ENCODE results near the gene GYPC. TPM values are rescaled to one million over a fixed set of nuclear protein-coding genes. Genes with fewer than 3 reads are reported as not detected.
"Not testable (repeated sequence)": the region's sequence is repeated elsewhere in the genome, so short reads cannot be mapped to it uniquely, and the experiment has no call there.

Gene GYPC
- total and polyA plus RNA-seq, 2 experiments from 2014 or later: 42.6 to 45.8 TPM

- H3K27me3 ChIP-seq (replicated peaks; ENCODE audit: insufficient read depth): not testable (repeated sequence)
- 86 to 90% methylated on average over 2 to 3 of the region's 3 CpGs for WGBS, 2 experiments (ENCODE audit: low coverage in 1 of 2, low lambda C conversion rate in 2 of 2, missing lambda C conversion rate in 2 of 2)
Measured at GRCh38 chr2:126692934-126693592, 37.1 kb downstream of the GYPC start.

GRCh38 chr2:126696644-126697520 lies 40.9 kb downstream of the GYPC start:
- TF ChIP-seq EZH2phosphoT487 (IDR thresholded peaks at IDR 0.05; ENCODE audit: insufficient read depth, low read depth) (no peak), EZH2 (IDR thresholded peaks at IDR 0.05; ENCODE audit: insufficient read depth, poor library complexity, severe bottlenecking) (no peak)
- WGBS, 2 experiments (ENCODE audit: low coverage in 1 of 2, low lambda C conversion rate in 2 of 2, missing lambda C conversion rate in 2 of 2): 88 to 91% methylated on average over 14 to 15 of the region's 15 CpGs
- Histone ChIP-seq H3K4me1 (ENCODE audit: insufficient read depth) (no peaks in the 10 kb centered on the region), H3F3A (ENCODE audit: insufficient read depth) (no peaks in the 10 kb centered on the region; the same call in 1 of the 2 replicates), H3K9me2 (ENCODE audit: insufficient read depth) (no peaks in the 10 kb centered on the region), H3K79me2 (ENCODE audit: insufficient read depth) (no peaks in the 10 kb centered on the region), H2AFZ (no peak overlapping the region), H3K4me2 (ENCODE audit: unreplicated experiment) (no peak overlapping the region), H3K9me3 (ENCODE audit: low read depth) (no peaks in the 10 kb centered on the region), H3K9ac (no peak overlapping the region), H3K4me3 (no peak overlapping the region), H3K27ac (no peak overlapping the region), H3K27me3 (replicated peaks; ENCODE audit: insufficient read depth) (no peaks in the 10 kb centered on the region), H4K20me1 (ENCODE audit: insufficient read depth) (no peaks in the 10 kb centered on the region), H3K36me3 (ENCODE audit: low read depth) (no peaks in the 10 kb centered on the region)
- in situ Hi-C loops (cut with MboI): no loop called here
- no peak for DNase-seq

More at GRCh38 chr2:126692934-126693592, 37.1 kb downstream of the GYPC start:
- H2AFZ ChIP-seq; H3K9ac ChIP-seq; H3K4me3 ChIP-seq; H3K36me3 ChIP-seq (ENCODE audit: low read depth); H3K9me3 ChIP-seq (ENCODE audit: low read depth); H4K20me1 ChIP-seq (ENCODE audit: insufficient read depth); H3F3A ChIP-seq (ENCODE audit: insufficient read depth); H3K4me2 ChIP-seq (ENCODE audit: unreplicated experiment); H3K9me2 ChIP-seq (ENCODE audit: insufficient read depth); DNase-seq; H3K27ac ChIP-seq; in situ Hi-C loops (cut with MboI); H3K79me2 ChIP-seq (ENCODE audit: insufficient read depth); H3K4me1 ChIP-seq (ENCODE audit: insufficient read depth): not testable (repeated sequence)

GRCh38 chr2:126698376-126698775 lies 42.4 kb downstream of the GYPC start:
- no peaks in the 10 kb centered on the region for H3K27me3 ChIP-seq (replicated peaks; ENCODE audit: insufficient read depth)
- WGBS, 2 experiments (ENCODE audit: low coverage in 1 of 2, low lambda C conversion rate in 2 of 2, missing lambda C conversion rate in 2 of 2): 75 to 78% methylated on average over 2 of the region's 2 CpGs

GRCh38 chr2:126699018-126699417 lies 43.1 kb downstream of the GYPC start:
- TF ChIP-seq EZH2phosphoT487 (IDR thresholded peaks at IDR 0.05; ENCODE audit: insufficient read depth, low read depth) (no peak), EZH2 (IDR thresholded peaks at IDR 0.05; ENCODE audit: insufficient read depth, poor library complexity, severe bottlenecking) (no peak)
- DNase-seq: no peak
- Histone ChIP-seq H3K79me2 (ENCODE audit: insufficient read depth) (no peaks in the 10 kb centered on the region), H3K36me3 (ENCODE audit: low read depth) (no peaks in the 10 kb centered on the region), H2AFZ (no peak overlapping the region), H3F3A (ENCODE audit: insufficient read depth) (no peaks in the 10 kb centered on the region; the same call in 1 of the 2 replicates), H4K20me1 (ENCODE audit: insufficient read depth) (no peaks in the 10 kb centered on the region), H3K4me2 (ENCODE audit: unreplicated experiment) (no peak overlapping the region), H3K9me2 (ENCODE audit: insufficient read depth) (no peaks in the 10 kb centered on the region), H3K27me3 (replicated peaks; ENCODE audit: insufficient read depth) (no peaks in the 10 kb centered on the region), H3K4me1 (ENCODE audit: insufficient read depth) (no peaks in the 10 kb centered on the region), H3K9ac (no peak overlapping the region), H3K27ac (no peak overlapping the region), H3K9me3 (ENCODE audit: low read depth) (no peaks in the 10 kb centered on the region), H3K4me3 (no peak overlapping the region)
- in situ Hi-C loops (cut with MboI): no loop called here
- 97 to 100% methylated on average over 2 of the region's 2 CpGs for WGBS, 2 experiments (ENCODE audit: low coverage in 1 of 2, low lambda C conversion rate in 2 of 2, missing lambda C conversion rate in 2 of 2)

More at GRCh38 chr2:126698376-126698775, 42.4 kb downstream of the GYPC start:
- Histone ChIP-seq H3K9me2 (ENCODE audit: insufficient read depth) (no peaks in the 10 kb centered on the region), H3K36me3 (ENCODE audit: low read depth) (no peaks in the 10 kb centered on the region), H3K9me3 (ENCODE audit: low read depth) (no peaks in the 10 kb centered on the region), H4K20me1 (ENCODE audit: insufficient read depth) (no peaks in the 10 kb centered on the region), H3K4me2 (ENCODE audit: unreplicated experiment) (no peak overlapping the region), H3K4me3 (no peak overlapping the region), H3F3A (ENCODE audit: insufficient read depth) (no peaks in the 10 kb centered on the region; the same call in 1 of the 2 replicates), H2AFZ (no peak overlapping the region), H3K79me2 (ENCODE audit: insufficient read depth) (no peaks in the 10 kb centered on the region), H3K9ac (no peak overlapping the region), H3K27ac (no peak overlapping the region), H3K4me1 (ENCODE audit: insufficient read depth) (no peaks in the 10 kb centered on the region)
- in situ Hi-C loops (cut with MboI): no loop called here
- TF ChIP-seq EZH2phosphoT487 (IDR thresholded peaks at IDR 0.05; ENCODE audit: insufficient read depth, low read depth) (no peak), EZH2 (IDR thresholded peaks at IDR 0.05; ENCODE audit: insufficient read depth, poor library complexity, severe bottlenecking) (no peak)
- no peak for DNase-seq

All from GM23248 (cell line).